ENCODE measurements around the gene DOCK1. TPM values are rescaled to one million over a fixed set of nuclear protein-coding genes. Genes with fewer than 3 reads are reported as not detected.

DOCK1 gene
- total RNA-seq, 2 experiments from 2014 or later = not detected

DNA sequence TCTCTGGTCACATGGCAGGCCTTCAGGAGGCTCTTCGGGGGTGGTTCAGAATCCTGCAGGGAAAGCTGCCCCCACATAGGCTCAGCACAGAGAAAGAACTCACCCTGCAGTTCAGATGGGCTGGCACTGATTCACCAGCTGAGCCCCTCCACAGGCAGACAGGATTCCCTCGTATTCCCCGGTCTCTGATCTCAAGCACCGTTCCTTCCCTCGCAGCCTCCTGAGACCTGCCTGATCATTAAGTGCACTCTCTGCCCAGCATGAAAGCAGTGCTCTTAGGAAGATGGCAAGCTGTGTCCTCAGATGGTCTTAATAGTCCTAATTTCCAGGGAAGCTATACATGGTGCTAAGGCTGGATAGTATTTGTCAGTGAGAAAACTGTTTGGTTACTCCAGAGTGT, 565.7 kb downstream of the DOCK1 start:
- no peak for DNase-seq
- H3K27me3 ChIP-seq (ENCODE audit: control insufficient read depth in 1 of 2, insufficient read depth in 2 of 2, low read length in 2 of 2) = no peaks in the 10 kb centered on the region
- CTCF ChIA-PET = no interaction called here

DNA sequence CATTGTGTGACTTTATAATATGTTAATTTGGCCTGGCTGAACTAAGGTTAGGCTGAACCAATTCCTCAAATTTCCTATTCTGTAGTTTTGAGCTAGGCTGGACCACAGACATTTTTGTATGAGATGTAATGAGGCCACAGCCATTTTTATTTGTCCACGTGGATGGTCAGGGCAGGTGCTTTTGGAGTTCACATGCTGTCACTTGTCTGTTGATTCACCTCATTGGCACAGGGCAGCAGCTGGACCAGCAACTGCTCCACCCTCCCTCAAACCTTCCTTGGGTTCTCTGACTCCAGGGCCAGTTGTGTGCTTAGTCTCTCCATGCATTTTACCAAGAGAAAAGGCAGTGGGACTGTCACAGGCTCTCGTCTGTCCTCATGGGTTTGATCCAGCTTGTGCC, 567.7 kb downstream of the DOCK1 start:
- Histone ChIP-seq H3K27me3 (ENCODE audit: control insufficient read depth in 1 of 2, insufficient read depth in 2 of 2, low read length in 2 of 2) (no peaks in the 10 kb centered on the region), H3K27ac (ENCODE audit: low read depth in 1 of 2, low read length in 2 of 2) (no peak overlapping the region), H3K4me3 (ENCODE audit: low read length) (no peak overlapping the region), H3K9me3 (ENCODE audit: control insufficient read depth in 1 of 2, insufficient read depth in 1 of 2, low read length in 2 of 2) (no peaks in the 10 kb centered on the region), H3K4me1 (ENCODE audit: insufficient read depth, low read length) (no peaks in the 10 kb centered on the region), H3K36me3 (ENCODE audit: insufficient read depth, low read length) (no peaks in the 10 kb centered on the region)
- H3K27me3 Mint-ChIP-seq = no peaks in the 10 kb centered on the region
- intact Hi-C loops (cut with DNase I, micrococcal nuclease) = no loop called here
- ChIA-PET POLR2A (no interaction called here), CTCF (no interaction called here)
- H3K4me1 Mint-ChIP-seq (ENCODE audit: low read depth) = no peaks in the 10 kb centered on the region
- TF ChIP-seq, protein P1, sequence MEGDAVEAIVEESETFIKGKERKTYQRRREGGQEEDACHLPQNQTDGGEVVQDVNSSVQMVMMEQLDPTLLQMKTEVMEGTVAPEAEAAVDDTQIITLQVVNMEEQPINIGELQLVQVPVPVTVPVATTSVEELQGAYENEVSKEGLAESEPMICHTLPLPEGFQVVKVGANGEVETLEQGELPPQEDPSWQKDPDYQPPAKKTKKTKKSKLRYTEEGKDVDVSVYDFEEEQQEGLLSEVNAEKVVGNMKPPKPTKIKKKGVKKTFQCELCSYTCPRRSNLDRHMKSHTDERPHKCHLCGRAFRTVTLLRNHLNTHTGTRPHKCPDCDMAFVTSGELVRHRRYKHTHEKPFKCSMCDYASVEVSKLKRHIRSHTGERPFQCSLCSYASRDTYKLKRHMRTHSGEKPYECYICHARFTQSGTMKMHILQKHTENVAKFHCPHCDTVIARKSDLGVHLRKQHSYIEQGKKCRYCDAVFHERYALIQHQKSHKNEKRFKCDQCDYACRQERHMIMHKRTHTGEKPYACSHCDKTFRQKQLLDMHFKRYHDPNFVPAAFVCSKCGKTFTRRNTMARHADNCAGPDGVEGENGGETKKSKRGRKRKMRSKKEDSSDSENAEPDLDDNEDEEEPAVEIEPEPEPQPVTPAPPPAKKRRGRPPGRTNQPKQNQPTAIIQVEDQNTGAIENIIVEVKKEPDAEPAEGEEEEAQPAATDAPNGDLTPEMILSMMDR (IDR thresholded peaks at IDR 0.05) = no peak
- H3K4me3 Mint-ChIP-seq = no peak overlapping the region
- no peak for ATAC-seq (ENCODE audit: poor library complexity)
- DNase-seq = no peak
- H3K36me3 Mint-ChIP-seq (ENCODE audit: low read depth) = no peaks in the 10 kb centered on the region
- no peak overlapping the region for H3K27ac Mint-ChIP-seq
- no peaks in the 10 kb centered on the region for H3K9me3 Mint-ChIP-seq

More for the DNA sequence above, 565.7 kb downstream of the DOCK1 start:
- no peak overlapping the region for H3K27ac ChIP-seq (ENCODE audit: low read depth in 1 of 2, low read length in 2 of 2)
- H3K9me3 Mint-ChIP-seq = no peaks in the 10 kb centered on the region
- H3K27ac Mint-ChIP-seq = no peak overlapping the region
- H3K4me1 Mint-ChIP-seq (ENCODE audit: low read depth) = no peaks in the 10 kb centered on the region
- H3K4me3 ChIP-seq (ENCODE audit: low read length) = no peak overlapping the region
- no peaks in the 10 kb centered on the region for H3K4me1 ChIP-seq (ENCODE audit: insufficient read depth, low read length)
- no peaks in the 10 kb centered on the region for H3K9me3 ChIP-seq (ENCODE audit: control insufficient read depth in 1 of 2, insufficient read depth in 1 of 2, low read length in 2 of 2)
- no peak for ATAC-seq (ENCODE audit: poor library complexity)
- no peaks in the 10 kb centered on the region for H3K36me3 Mint-ChIP-seq (ENCODE audit: low read depth)
- H3K4me3 Mint-ChIP-seq = no peak overlapping the region
- POLR2A ChIA-PET = no interaction called here
- H3K36me3 ChIP-seq (ENCODE audit: insufficient read depth, low read length) = no peaks in the 10 kb centered on the region
- intact Hi-C loops (cut with DNase I, micrococcal nuclease) = no loop called here
- H3K27me3 Mint-ChIP-seq = no peaks in the 10 kb centered on the region
- TF ChIP-seq, protein P1 (IDR thresholded peaks at IDR 0.05) = no peak

GRCh38 chr10:127474501-127474900, 569.3 kb downstream of the DOCK1 start:
- Histone ChIP-seq H3K36me3 (ENCODE audit: insufficient read depth, low read length) (no peaks in the 10 kb centered on the region), H3K27ac (ENCODE audit: low read depth in 1 of 2, low read length in 2 of 2) (no peak overlapping the region), H3K4me1 (ENCODE audit: insufficient read depth, low read length) (no peaks in the 10 kb centered on the region), H3K4me3 (ENCODE audit: low read length) (no peak overlapping the region), H3K27me3 (ENCODE audit: control insufficient read depth in 1 of 2, insufficient read depth in 2 of 2, low read length in 2 of 2) (no peaks in the 10 kb centered on the region), H3K9me3 (ENCODE audit: control insufficient read depth in 1 of 2, insufficient read depth in 1 of 2, low read length in 2 of 2) (no peaks in the 10 kb centered on the region)
- Mint-ChIP-seq H3K27me3 (no peaks in the 10 kb centered on the region), H3K9me3 (no peaks in the 10 kb centered on the region), H3K36me3 (ENCODE audit: low read depth) (no peaks in the 10 kb centered on the region), H3K4me1 (ENCODE audit: low read depth) (no peaks in the 10 kb centered on the region), H3K4me3 (no peak overlapping the region), H3K27ac (no peak overlapping the region)
- intact Hi-C loops (cut with DNase I, micrococcal nuclease) = no loop called here
- TF ChIP-seq, protein P1 (IDR thresholded peaks at IDR 0.05) = no peak
- ChIA-PET CTCF (no interaction called here), POLR2A (no interaction called here)
- ATAC-seq (ENCODE audit: poor library complexity) = no peak
- DNase-seq = no peak
